ENCODE results near the gene DCTN1. TPM values are rescaled to one million over a fixed set of nuclear protein-coding genes. Genes with fewer than 3 reads are reported as not detected.

DCTN1 gene
- total and polyA plus RNA-seq, 4 donors: 69.9 to 142 (median 104) TPM

GRCh38 chr2:74381751-74382150, 1.6 kb upstream of the DCTN1 start:
- DNase-seq (no peak), ATAC-seq (ENCODE audit: insufficient read depth, low FRiP score) (no peak)
- no peak overlapping the region for H3K9ac ChIP-seq (ENCODE audit: insufficient read depth in 1 of 2, low read length in 2 of 2)
- H3K4me1 ChIP-seq (ENCODE audit: control insufficient read depth in 5 of 5, insufficient read depth in 5 of 5, low read length in 5 of 5): peaks cover 9 to 24% (median 15%) of the 10 kb centered on the region in 5 donors
- H3K36me3 ChIP-seq (ENCODE audit: control insufficient read depth in 4 of 4, insufficient read depth in 4 of 4, low read length in 4 of 4): peaks cover 4 to 24% (median 10%) of the 10 kb centered on the region in 4 donors
- H3K27me3 ChIP-seq (ENCODE audit: control insufficient read depth in 3 of 3, insufficient read depth in 3 of 3, low read length in 2 of 3): no peaks in the 10 kb centered on the region
- 63 to 86% methylated on average over 3 of the region's 3 CpGs for WGBS, 2 donors
- H3K27ac ChIP-seq (ENCODE audit: low read depth in 1 of 2, low read length in 1 of 2): peak overlapping the region in 1 of 2 donors; percentile 8
- H3K9me3 ChIP-seq (ENCODE audit: control insufficient read depth in 4 of 4, insufficient read depth in 3 of 4, low read length in 3 of 4): no peaks in the 10 kb centered on the region
- no peak overlapping the region for H3K4me3 ChIP-seq
- no peak for TF ChIP-seq CTCF (IDR thresholded peaks at IDR 0.05; ENCODE audit: control extremely low read depth, extremely low read depth)

GRCh38 chr2:74378007-74378406, 2.1 kb downstream of the DCTN1 start:
- ATAC-seq (ENCODE audit: insufficient read depth, low FRiP score): no peak
- H3K4me1 ChIP-seq (ENCODE audit: control insufficient read depth in 5 of 5, insufficient read depth in 5 of 5, low read length in 5 of 5): peaks cover 5 to 29% (median 13%) of the 10 kb centered on the region in 5 donors
- WGBS, 2 donors: 95 to 97% methylated on average over 10 of the region's 10 CpGs

GRCh38 chr2:74375838-74376237, 4.3 kb downstream of the DCTN1 start:
- H3K27me3 ChIP-seq (ENCODE audit: control insufficient read depth in 3 of 3, insufficient read depth in 3 of 3, low read length in 2 of 3): no peaks in the 10 kb centered on the region
- no peaks in the 10 kb centered on the region for H3K9me3 ChIP-seq (ENCODE audit: control insufficient read depth in 4 of 4, insufficient read depth in 3 of 4, low read length in 3 of 4)
- ATAC-seq (ENCODE audit: insufficient read depth, low FRiP score) (no peak), DNase-seq (no peak)
- 74 to 86% methylated on average over 2 of the region's 2 CpGs for WGBS, 2 donors
- no peak overlapping the region for H3K27ac ChIP-seq (ENCODE audit: low read depth in 1 of 2, low read length in 1 of 2)
- peaks cover 3 to 22% (median 13%) of the 10 kb centered on the region in 5 donors for H3K4me1 ChIP-seq (ENCODE audit: control insufficient read depth in 5 of 5, insufficient read depth in 5 of 5, low read length in 5 of 5)
- peaks cover 4 to 27% (median 23%) of the 10 kb centered on the region in 4 donors for H3K36me3 ChIP-seq (ENCODE audit: control insufficient read depth in 4 of 4, insufficient read depth in 4 of 4, low read length in 4 of 4)
- H3K4me3 ChIP-seq: no peak overlapping the region
- TF ChIP-seq CTCF (IDR thresholded peaks at IDR 0.05; ENCODE audit: control extremely low read depth, extremely low read depth): no peak
- no peak overlapping the region for H3K9ac ChIP-seq (ENCODE audit: insufficient read depth in 1 of 2, low read length in 2 of 2)

More at GRCh38 chr2:74378007-74378406, 2.1 kb downstream of the DCTN1 start:
- no peak overlapping the region for H3K27ac ChIP-seq (ENCODE audit: low read depth in 1 of 2, low read length in 1 of 2)
- H3K9me3 ChIP-seq (ENCODE audit: control insufficient read depth in 4 of 4, insufficient read depth in 3 of 4, low read length in 3 of 4): no peaks in the 10 kb centered on the region
- TF ChIP-seq CTCF (IDR thresholded peaks at IDR 0.05; ENCODE audit: control extremely low read depth, extremely low read depth): no peak
- H3K36me3 ChIP-seq (ENCODE audit: control insufficient read depth in 4 of 4, insufficient read depth in 4 of 4, low read length in 4 of 4): peaks cover 4 to 23% (median 21%) of the 10 kb centered on the region in 4 donors
- H3K9ac ChIP-seq (ENCODE audit: insufficient read depth in 1 of 2, low read length in 2 of 2): no peak overlapping the region
- no peak for DNase-seq
- H3K27me3 ChIP-seq (ENCODE audit: control insufficient read depth in 3 of 3, insufficient read depth in 3 of 3, low read length in 2 of 3): no peaks in the 10 kb centered on the region
- no peak overlapping the region for H3K4me3 ChIP-seq

All from lung (tissue), 12 donors.